ENCODE measurements around the gene CLEC14A. TPM values are rescaled to one million over a fixed set of nuclear protein-coding genes. Genes with fewer than 3 reads are reported as not detected.

The CLEC14A gene
- total RNA-seq, 1 experiment from 2014 or later: 21.9 TPM

GRCh38 chr14:38205949-38206665, 49.8 kb downstream of the CLEC14A start:
- Histone ChIP-seq H3K4me1 (peaks cover 20% of the 10 kb centered on the region), H3K4me3 (no peak overlapping the region), H3K36me3 (no peaks in the 10 kb centered on the region), H3K27me3 (no peaks in the 10 kb centered on the region), H3K27ac (no peak overlapping the region), H3K9me3 (replicated peaks) (peaks cover 3% of the 10 kb centered on the region; the same call in 1 of the 2 replicates)
- DNase-seq: no peak

GRCh38 chr14:38205119-38205813, 50.6 kb downstream of the CLEC14A start:
- no peaks in the 10 kb centered on the region for H3K36me3 ChIP-seq
- H3K4me1 ChIP-seq: peaks cover 20% of the 10 kb centered on the region
- no peaks in the 10 kb centered on the region for H3K27me3 ChIP-seq
- H3K9me3 ChIP-seq (replicated peaks): peaks cover 3% of the 10 kb centered on the region; the same call in 1 of the 2 replicates
- peak overlapping the region; percentile 23 for H3K27ac ChIP-seq
- no peak overlapping the region for H3K4me3 ChIP-seq
- DNase-seq: peak in 1 of 2 experiments; percentile 34

- no peaks in the 10 kb centered on the region for H3K27me3 ChIP-seq
- H3K4me1 ChIP-seq: peaks cover 20% of the 10 kb centered on the region
- H3K9me3 ChIP-seq (replicated peaks): peaks cover 3% of the 10 kb centered on the region; the same call in 1 of the 2 replicates
- peak overlapping the region; percentile 23 for H3K27ac ChIP-seq
- H3K36me3 ChIP-seq: no peaks in the 10 kb centered on the region
- DNase-seq: peak in 1 of 2 experiments; percentile 10
- H3K4me3 ChIP-seq: no peak overlapping the region
Measured at GRCh38 chr14:38204719-38205115, 51.2 kb downstream of the CLEC14A start.

Other genes with a start within 250 kb of the CLEC14A start
- gene SSTR1, start 48.2 kb downstream of the CLEC14A start, total RNA-seq (2014; rRNA removed; shearing (Covaris generic)): not detected in 2 replicates